ENCODE data around the gene CARS1.
"Not testable (repeated sequence)": the region's sequence is repeated elsewhere in the genome, so short reads cannot be mapped to it uniquely, and the experiment has no call there.

Gene CARS1

GRCh38 chr11:3090096-3090901 is 33.1 kb upstream of the CARS1 start:
- no peak for DNase-seq (ENCODE audit: low read depth in 4 of 4, low spot score in 1 of 4)

DNA sequence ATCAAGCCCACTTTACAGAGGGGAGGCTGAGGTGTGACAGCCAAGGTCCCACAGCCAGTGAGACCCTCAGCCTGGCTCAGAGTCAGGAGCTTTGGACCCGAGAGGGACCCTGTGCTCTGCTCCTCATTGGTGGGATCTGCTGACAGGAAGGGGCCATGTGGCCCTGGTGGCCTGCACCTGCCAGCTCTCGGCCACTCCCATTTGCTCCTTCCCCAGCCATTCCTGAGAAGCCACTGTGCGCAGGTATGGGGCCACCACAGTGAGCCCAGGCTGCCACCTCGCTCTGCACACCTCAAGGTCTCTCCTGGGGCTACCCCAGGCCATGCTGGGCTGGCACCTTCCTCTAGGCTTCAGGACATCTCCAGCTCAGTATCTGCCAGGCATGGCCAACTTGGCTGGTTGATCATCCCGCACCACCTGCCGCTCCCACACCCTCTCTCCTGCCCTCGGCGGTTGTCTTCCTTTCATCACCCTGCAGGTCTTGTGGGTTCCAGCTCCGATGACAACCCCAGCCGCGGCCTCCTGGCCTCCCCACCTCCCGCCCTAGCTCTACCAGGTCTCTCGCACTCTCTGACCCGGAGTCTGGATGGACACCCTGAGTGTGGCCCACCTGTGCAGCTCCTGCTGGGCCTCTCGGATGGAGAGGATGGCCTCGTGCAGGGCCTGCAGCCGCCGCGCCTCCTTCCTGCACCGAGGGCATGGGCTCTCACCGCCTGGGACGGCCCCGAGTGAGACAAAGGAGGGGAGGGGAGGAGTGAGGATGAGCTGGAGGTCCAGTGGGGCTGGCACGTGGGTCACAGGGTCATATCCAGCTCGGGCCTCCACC is 32.2 kb upstream of the CARS1 start:
- DNase-seq (ENCODE audit: low read depth in 4 of 4, low spot score in 1 of 4): no peak

- no peak for DNase-seq (ENCODE audit: low read depth in 4 of 4, low spot score in 1 of 4)
Measured at GRCh38 chr11:3088806-3089205, 31.6 kb upstream of the CARS1 start.

DNA sequence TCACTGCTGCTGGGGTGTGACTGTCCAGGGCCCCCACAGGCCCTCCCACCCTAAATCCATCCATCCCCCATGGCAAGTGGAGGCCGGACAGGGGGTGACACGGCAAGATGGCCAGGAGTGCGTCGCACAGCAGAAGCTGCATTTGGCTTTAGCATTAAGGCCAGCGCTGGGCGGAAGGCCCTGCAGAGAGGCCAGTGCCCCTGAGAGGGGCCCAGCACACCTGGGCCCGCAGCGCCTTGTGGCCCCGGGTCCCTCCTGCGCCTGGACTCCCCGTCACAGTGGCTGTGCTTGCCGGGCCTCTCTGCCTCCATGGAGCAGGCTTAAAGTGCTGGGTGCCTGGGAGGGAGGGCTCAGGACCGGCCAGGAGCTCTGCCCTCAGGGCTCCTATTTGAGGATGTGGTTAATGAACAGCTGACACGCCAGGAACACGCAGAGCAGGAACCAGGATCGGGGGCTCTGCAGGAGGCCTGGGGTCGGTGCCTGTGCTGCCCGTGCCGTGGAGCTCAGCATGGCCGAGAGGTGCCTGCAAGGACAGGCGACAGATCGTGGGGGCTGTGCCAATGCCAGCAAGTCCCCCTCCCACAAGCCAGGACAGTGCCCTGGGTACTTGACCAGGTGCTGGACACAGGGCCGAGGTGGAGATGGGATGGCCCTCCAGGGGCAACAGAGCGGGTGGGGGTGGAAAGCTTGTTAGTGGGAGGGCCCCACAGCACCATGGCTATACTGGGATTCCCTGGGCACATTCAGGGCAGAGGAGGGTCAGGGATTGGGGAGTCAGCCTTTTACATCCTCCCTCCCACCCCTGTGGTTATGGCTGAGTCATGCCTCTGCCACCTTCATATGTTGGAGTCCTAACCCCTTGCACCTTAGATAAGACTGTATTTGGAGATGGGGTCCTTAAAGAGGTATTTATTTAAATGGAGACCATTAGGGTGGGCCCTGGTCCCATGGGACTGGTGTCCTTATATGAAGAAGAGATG is 30.9 kb upstream of the CARS1 start:
- no peak for DNase-seq (ENCODE audit: low read depth in 4 of 4, low spot score in 1 of 4)

DNA sequence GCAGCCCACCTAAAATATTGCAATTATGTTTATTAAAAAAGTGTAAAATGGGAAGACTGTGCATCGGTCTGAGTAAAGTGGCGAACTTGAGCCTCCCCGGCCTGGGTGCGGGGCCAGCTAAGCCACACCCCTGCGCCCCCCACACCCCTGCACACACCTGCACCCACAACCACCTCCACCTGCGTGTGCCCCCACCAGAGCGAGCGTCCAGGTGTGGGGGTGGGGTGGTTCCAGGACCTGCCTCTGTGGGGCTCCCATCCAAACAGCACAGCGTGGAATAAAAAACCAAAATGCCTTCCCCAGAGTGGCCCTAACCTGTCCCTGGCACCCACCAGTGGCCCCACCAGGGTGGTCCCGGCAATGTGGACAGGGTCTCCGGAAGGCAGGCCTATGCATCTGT is 30.1 kb upstream of the CARS1 start:
- no peak for DNase-seq (ENCODE audit: low read depth in 4 of 4, low spot score in 1 of 4)

DNA sequence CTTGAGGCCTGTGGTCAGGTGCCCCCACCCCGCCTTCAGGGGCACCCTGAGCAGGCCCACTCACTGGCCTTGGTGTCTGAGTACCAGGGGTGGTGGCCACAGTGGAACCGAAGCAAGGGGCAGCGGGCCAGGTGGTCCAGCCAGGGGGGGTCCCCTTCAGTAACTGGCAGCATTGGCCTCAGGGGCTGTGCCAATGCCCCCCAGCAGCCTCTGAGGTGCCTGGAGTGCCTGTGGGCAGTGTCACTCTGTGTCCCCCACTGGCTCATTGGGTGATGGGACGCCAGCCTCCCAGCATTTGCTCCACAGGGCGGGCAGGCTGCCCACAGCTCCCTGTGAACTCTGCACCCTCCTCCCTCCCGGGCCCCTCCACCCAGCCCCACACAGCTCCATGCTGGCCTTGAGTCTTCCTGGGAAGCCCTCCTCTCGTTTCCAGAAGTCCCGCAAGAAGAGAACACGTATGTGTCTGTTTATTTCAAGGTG is 29.5 kb upstream of the CARS1 start:
- no peak for DNase-seq (ENCODE audit: low read depth in 4 of 4, low spot score in 1 of 4)

DNA sequence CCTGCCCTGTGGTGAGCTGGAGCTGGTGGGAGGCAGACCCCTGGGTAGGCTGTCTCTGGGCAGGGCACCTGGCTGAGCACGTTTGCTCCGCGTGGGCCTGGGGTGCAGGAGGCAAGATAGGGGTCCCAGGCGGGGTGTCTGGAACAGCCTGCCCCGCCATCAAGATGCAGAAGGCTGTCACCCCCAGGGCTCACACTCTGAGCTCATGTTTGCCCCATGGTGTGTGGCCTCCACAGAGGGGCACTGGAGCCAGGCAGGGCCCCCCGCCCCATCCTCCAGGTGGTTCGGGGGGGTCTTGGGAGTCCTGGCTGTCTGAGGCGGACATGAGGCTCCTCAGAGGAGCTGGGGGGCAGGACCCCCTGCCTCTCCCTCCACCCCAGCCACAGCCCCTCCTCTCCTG is 28.9 kb upstream of the CARS1 start:
- DNase-seq (ENCODE audit: low read depth in 4 of 4, low spot score in 1 of 4): no peak

GRCh38 chr11:3085052-3085451 is 27.8 kb upstream of the CARS1 start:
- no peak for DNase-seq (ENCODE audit: low read depth in 4 of 4, low spot score in 1 of 4)

DNA sequence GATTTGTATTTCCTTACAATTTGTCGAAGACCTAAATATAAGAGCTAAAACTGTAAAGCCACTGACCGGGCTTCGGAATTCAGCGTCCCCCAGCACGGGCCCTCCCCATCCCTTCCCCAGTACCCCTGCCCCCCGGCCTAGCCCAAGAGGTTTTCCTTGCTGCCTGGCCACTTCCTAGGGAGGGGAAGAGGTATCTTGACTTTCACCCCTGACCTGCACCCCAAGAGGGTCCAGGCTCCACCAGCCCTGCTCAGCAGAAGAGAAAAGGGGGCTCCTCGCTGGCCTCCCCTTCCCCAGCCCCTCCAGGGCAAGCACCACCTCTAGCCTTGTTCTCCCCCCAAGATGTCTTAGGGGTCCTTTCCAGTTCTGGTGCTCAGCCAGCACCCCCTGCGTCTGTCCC is 26.1 kb upstream of the CARS1 start:
- DNase-seq (ENCODE audit: low read depth in 4 of 4, low spot score in 1 of 4): no peak

GRCh38 chr11:3081386-3081751 is 24.1 kb upstream of the CARS1 start:
- DNase-seq (ENCODE audit: low read depth in 4 of 4, low spot score in 1 of 4): no peak

- DNase-seq (ENCODE audit: low read depth in 4 of 4, low spot score in 1 of 4): no peak
Measured at GRCh38 chr11:3080733-3081385, 23.6 kb upstream of the CARS1 start.

DNA sequence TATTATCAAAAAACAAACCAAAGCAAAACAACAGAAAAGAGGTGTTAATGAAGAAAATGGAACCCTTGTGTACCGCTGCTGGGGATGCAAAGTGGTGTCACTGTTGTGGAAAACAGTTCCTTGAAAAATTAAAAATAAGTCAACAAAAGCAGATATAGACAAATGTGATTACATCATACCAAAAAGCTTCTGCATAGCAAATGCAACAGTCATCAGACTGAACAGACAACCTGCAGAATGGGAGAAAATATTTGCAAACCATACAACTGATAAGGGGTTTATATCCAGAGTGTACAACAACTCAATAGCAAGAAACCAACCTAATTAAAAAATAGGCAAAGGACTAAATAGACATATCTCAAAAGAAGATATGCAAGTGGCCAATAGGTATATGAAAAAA is 22.9 kb upstream of the CARS1 start:
- DNase-seq (ENCODE audit: low read depth in 4 of 4, low spot score in 1 of 4): no peak

GRCh38 chr11:3077846-3078440 is 20.7 kb upstream of the CARS1 start:
- no peak for DNase-seq (ENCODE audit: low read depth in 4 of 4, low spot score in 1 of 4)

DNA sequence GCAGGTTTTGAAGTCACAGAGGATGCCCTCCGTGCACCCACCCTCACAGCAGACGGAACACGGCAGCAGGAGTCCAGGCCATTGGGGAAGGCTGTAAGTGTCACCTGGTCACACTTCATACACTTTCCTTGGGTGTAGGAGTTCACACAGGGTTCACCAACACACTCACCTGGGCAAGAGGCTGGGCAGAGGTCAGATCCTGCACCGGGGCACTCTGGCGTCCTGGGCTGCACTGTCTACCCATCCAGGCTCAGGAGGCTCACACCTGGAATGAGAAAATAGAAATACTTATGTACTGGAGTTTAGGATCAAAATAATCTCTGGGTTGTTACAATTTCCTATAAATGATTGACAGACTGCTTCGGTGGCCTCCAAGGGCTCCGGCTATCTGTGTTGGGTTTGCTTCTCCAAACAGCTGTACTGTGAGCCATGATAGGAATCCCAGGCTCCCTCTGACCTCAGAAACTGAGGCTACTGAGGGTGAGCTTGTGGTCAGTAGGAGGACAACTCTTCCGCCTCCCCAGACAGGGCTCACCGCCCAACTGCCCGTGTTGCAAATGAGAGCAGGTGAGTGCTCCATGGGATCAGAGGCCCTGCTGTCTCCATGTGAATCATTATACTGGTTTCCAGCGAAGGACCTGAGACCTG is 20.1 kb upstream of the CARS1 start:
- no peak for DNase-seq (ENCODE audit: low read depth in 4 of 4, low spot score in 1 of 4)

GRCh38 chr11:3074912-3075589 is 17.8 kb upstream of the CARS1 start:
- no peak for DNase-seq (ENCODE audit: low read depth in 4 of 4, low spot score in 1 of 4)

GRCh38 chr11:3073029-3073435 is 15.8 kb upstream of the CARS1 start:
- no peak for DNase-seq (ENCODE audit: low read depth in 4 of 4, low spot score in 1 of 4)

GRCh38 chr11:3069425-3069824 is 12.2 kb upstream of the CARS1 start:
- DNase-seq (ENCODE audit: low read depth in 4 of 4, low spot score in 1 of 4): no peak

DNA sequence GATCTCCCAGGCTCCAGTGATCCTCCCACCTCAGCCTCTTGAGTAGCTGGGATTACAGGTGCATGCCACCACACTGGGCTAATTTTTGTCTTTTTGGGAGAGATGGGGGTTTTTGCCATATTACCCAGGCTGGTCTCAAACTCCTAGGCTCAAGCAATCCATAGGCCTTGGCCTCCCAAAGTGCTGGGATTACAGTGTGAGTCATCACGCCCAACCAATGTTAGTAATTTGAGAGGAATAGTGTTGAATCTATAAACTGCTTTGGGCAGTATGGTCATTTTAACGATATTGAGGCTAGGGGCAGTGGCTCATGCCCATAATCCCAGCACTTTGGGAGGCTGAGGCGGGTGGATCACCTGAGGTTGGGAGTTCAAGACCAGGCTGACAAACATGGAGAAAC is 9.1 kb upstream of the CARS1 start:
- DNase-seq (ENCODE audit: low read depth in 4 of 4, low spot score in 1 of 4): not testable (repeated sequence)

DNA sequence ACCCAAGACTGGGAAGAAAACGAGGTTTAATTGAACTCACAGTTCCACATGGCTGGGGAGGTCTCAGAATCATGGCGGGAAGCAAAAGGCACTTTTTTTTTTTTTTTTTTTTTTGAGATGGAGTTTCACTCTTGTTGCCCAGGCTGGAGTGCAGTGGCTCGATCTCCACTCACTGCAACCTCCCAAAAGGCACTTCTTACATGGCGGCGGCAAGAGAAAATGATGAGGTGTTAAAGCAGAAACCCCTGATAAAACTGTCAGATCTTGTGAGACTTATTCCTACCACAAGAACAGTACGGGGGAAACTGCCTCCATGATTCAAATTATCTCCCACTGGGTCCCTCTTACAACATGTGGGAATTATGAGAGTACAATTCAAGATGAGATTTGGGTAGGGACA is 7.5 kb upstream of the CARS1 start:
- DNase-seq (ENCODE audit: low read depth in 4 of 4, low spot score in 1 of 4): not testable (repeated sequence)
